ENCODE data around the gene CRMP1.

DNA sequence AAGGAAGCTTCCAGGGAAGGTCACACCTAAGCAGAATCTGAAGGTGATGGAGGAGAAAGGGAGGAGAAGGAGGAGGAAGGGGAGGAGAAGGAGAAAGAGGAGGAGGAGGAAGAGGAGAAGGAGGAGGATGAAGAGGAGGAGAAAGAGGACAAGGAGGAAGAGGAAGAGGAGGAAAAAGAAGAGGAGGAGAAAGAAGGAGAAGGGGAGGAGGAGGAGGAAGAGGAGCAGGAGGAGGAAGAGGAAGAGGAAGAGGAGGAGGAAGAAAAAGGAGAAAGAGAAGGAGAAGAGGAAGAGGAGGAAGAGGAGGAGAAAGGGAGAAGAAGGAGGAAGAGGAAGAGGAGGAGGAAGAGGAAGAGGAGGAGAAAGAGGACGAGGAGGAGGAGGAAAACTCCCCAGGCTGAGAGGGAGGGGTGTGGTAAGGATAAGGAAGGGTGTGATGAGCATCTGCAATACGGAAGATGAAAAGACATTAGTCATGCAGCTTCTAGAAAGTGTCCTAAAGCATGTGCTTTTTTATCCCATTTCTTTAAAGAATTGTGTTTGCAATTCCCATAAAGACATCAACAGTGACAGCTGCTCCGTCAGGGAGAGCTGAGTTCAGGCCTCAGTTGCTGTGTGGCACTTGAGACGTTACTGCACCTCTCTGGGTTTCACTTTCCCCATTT, 41.1 kb downstream of the CRMP1 start:
- TF ChIP-seq, protein P1, sequence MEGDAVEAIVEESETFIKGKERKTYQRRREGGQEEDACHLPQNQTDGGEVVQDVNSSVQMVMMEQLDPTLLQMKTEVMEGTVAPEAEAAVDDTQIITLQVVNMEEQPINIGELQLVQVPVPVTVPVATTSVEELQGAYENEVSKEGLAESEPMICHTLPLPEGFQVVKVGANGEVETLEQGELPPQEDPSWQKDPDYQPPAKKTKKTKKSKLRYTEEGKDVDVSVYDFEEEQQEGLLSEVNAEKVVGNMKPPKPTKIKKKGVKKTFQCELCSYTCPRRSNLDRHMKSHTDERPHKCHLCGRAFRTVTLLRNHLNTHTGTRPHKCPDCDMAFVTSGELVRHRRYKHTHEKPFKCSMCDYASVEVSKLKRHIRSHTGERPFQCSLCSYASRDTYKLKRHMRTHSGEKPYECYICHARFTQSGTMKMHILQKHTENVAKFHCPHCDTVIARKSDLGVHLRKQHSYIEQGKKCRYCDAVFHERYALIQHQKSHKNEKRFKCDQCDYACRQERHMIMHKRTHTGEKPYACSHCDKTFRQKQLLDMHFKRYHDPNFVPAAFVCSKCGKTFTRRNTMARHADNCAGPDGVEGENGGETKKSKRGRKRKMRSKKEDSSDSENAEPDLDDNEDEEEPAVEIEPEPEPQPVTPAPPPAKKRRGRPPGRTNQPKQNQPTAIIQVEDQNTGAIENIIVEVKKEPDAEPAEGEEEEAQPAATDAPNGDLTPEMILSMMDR (conservative IDR thresholded peaks at IDR 0.05; ENCODE audit: low read depth, low read length) = no peak
- no peak for TF ChIP-seq EZH2 (IDR thresholded peaks at IDR 0.05; ENCODE audit: borderline replicate concordance, low read depth, low read length, poor library complexity, severe bottlenecking)

Measured in A673 (cell line).